Measurements from ENCODE around the gene TARBP2. TPM values are rescaled to one million over a fixed set of nuclear protein-coding genes. Genes with fewer than 3 reads are reported as not detected.

TARBP2 gene
- total RNA-seq, 1 experiment from 2014 or later, result 47.8 TPM

- H3K27ac ChIP-seq, result no peak overlapping the region
These were observed 4.7 kb downstream of the TARBP2 start for GRCh38 chr12:53505555-53506449.

GRCh38 chr12:53506450-53506785 lies 5.3 kb downstream of the TARBP2 start:
- no peak for DNase-seq
- peaks cover 10% of the 10 kb centered on the region; the same call in 1 of the 2 replicates for H3F3A ChIP-seq (ENCODE audit: insufficient read depth, low read depth)
- H3K4me1 ChIP-seq (replicated peaks; ENCODE audit: insufficient read depth), result peaks cover 11% of the 10 kb centered on the region
- no peaks in the 10 kb centered on the region for H3K36me3 ChIP-seq (ENCODE audit: low read depth)
- no peak overlapping the region for H3K27ac ChIP-seq
- H3K9me3 ChIP-seq (ENCODE audit: insufficient read depth, low read depth), result no peaks in the 10 kb centered on the region
- H3K27me3 ChIP-seq (ENCODE audit: insufficient read depth, low read depth), result no peaks in the 10 kb centered on the region
- no peak overlapping the region for H3K4me2 ChIP-seq
- ChIA-PET CTCF (no interaction called here), POLR2A (ENCODE audit: unreplicated experiment) (no interaction called here)
- TF ChIP-seq EZH2 (IDR thresholded peaks at IDR 0.05; ENCODE audit: low read depth), result no peak
- no peak for TF ChIP-seq CTCF (conservative IDR thresholded peaks at IDR 0.05)
- BruUV-seq (replicated peaks), result no TSS peak
- H3K4me3 ChIP-seq, result no peak overlapping the region
- H2AFZ ChIP-seq, result no peak overlapping the region
- H4K20me1 ChIP-seq (ENCODE audit: insufficient read depth), result no peaks in the 10 kb centered on the region
- peaks cover 26% of the 10 kb centered on the region for H3K79me2 ChIP-seq (ENCODE audit: low read depth)
- no peaks in the 10 kb centered on the region for H3K9me2 ChIP-seq (ENCODE audit: insufficient read depth)
- intact Hi-C loops (cut with micrococcal nuclease; ENCODE audit: unreplicated experiment), result loop anchor here (10.0 kb wide), 1 partner anchor 442 kb away; no protein-coding TSS in a partner anchor

More at GRCh38 chr12:53505555-53506449, 4.7 kb downstream of the TARBP2 start:
- H3K4me1 ChIP-seq (replicated peaks; ENCODE audit: insufficient read depth), result peaks cover 11% of the 10 kb centered on the region
- H3F3A ChIP-seq (ENCODE audit: insufficient read depth, low read depth), result peaks cover 10% of the 10 kb centered on the region; the same call in 1 of the 2 replicates
- CTCF ChIA-PET, result interaction anchor here (0.7 kb wide), 1 partner anchor 179 kb away, joined by 3 read pairs; no protein-coding TSS in a partner anchor
- POLR2A ChIA-PET (ENCODE audit: unreplicated experiment), result no interaction called here
- intact Hi-C loops (cut with micrococcal nuclease; ENCODE audit: unreplicated experiment), result loop anchor here (10.0 kb wide), 1 partner anchor 441 kb away; no protein-coding TSS in a partner anchor
- DNase-seq, result no peak
- no peaks in the 10 kb centered on the region for H3K36me3 ChIP-seq (ENCODE audit: low read depth)
- no peaks in the 10 kb centered on the region for H4K20me1 ChIP-seq (ENCODE audit: insufficient read depth)
- H3K79me2 ChIP-seq (ENCODE audit: low read depth), result peaks cover 26% of the 10 kb centered on the region
- TF ChIP-seq CTCF (conservative IDR thresholded peaks at IDR 0.05) (no peak), EZH2 (IDR thresholded peaks at IDR 0.05; ENCODE audit: low read depth) (no peak)
- H3K4me2 ChIP-seq, result no peak overlapping the region
- no peaks in the 10 kb centered on the region for H3K9me2 ChIP-seq (ENCODE audit: insufficient read depth)
- H2AFZ ChIP-seq, result no peak overlapping the region
- H3K27me3 ChIP-seq (ENCODE audit: insufficient read depth, low read depth), result no peaks in the 10 kb centered on the region
- no peak overlapping the region for H3K4me3 ChIP-seq
- no peaks in the 10 kb centered on the region for H3K9me3 ChIP-seq (ENCODE audit: insufficient read depth, low read depth)
- BruUV-seq (replicated peaks), result no TSS peak

- Histone ChIP-seq H3K79me2 (ENCODE audit: low read depth) (peaks cover 20% of the 10 kb centered on the region), H3F3A (ENCODE audit: insufficient read depth, low read depth) (peaks cover 10% of the 10 kb centered on the region; the same call in 1 of the 2 replicates), H3K27ac (no peak within 1 kb of the TSS), H3K4me2 (no peak within 1 kb of the TSS), H3K9me3 (ENCODE audit: insufficient read depth, low read depth) (no peaks in the 10 kb centered on the region), H4K20me1 (ENCODE audit: insufficient read depth) (no peaks in the 10 kb centered on the region), H2AFZ (no peak within 1 kb of the TSS), H3K36me3 (ENCODE audit: low read depth) (no peaks in the 10 kb centered on the region), H3K4me3 (no peak within 1 kb of the TSS), H3K27me3 (ENCODE audit: insufficient read depth, low read depth) (no peaks in the 10 kb centered on the region), H3K4me1 (replicated peaks; ENCODE audit: insufficient read depth) (peaks cover 8% of the 10 kb centered on the region), H3K9me2 (ENCODE audit: insufficient read depth) (no peaks in the 10 kb centered on the region)
- CTCF ChIA-PET, result no interaction called here
- intact Hi-C loops (cut with micrococcal nuclease; ENCODE audit: unreplicated experiment), result loop anchor here (10.0 kb wide), 1 partner anchor 442 kb away; no protein-coding TSS in a partner anchor
- BruUV-seq (replicated peaks), result no TSS peak
- TF ChIP-seq CTCF (conservative IDR thresholded peaks at IDR 0.05) (no peak), EZH2 (IDR thresholded peaks at IDR 0.05; ENCODE audit: low read depth) (no peak)
- POLR2A ChIA-PET (ENCODE audit: unreplicated experiment), result no interaction called here
- no peak for DNase-seq
These were observed 6.0 kb downstream of the TARBP2 start, which contains the start of gene NPFF for GRCh38 chr12:53506881-53507602. TSS of gene NPFF (minus strand) at chr12:53507484. CDS start at chr12:53507474, 10 bp downstream.

Measured in PC-9 (cell line).